ENCODE results near the gene RUSF1.

RUSF1 gene

GRCh38 chr16:31471241-31471874, 36.8 kb downstream of the RUSF1 start:
- Histone ChIP-seq H3K27me3 (ENCODE audit: control insufficient read depth, insufficient read depth, low read length) (peaks cover 1% of the 10 kb centered on the region; the same call in 1 of the 2 replicates), H3K4me3 (ENCODE audit: low read length) (peak overlapping the region; percentile 49; the same call in 1 of the 2 replicates), H3K9me3 (ENCODE audit: control insufficient read depth, insufficient read depth, low read length) (no peaks in the 10 kb centered on the region), H3K4me1 (ENCODE audit: control insufficient read depth, insufficient read depth, low read length) (no peaks in the 10 kb centered on the region), H3K27ac (ENCODE audit: low read length) (no peak overlapping the region), H3K36me3 (ENCODE audit: control insufficient read depth, insufficient read depth, low read length) (no peaks in the 10 kb centered on the region)
- no peak for DNase-seq (ENCODE audit: low read depth, low spot score)
- no CpG with 5 or more reads among the region's 15 CpGs for WGBS (ENCODE audit: insufficient coverage, insufficient read length)

- Histone ChIP-seq H3K4me1 (ENCODE audit: control insufficient read depth, insufficient read depth, low read length) (no peaks in the 10 kb centered on the region), H3K36me3 (ENCODE audit: control insufficient read depth, insufficient read depth, low read length) (no peaks in the 10 kb centered on the region), H3K27ac (ENCODE audit: low read length) (no peak overlapping the region), H3K9me3 (ENCODE audit: control insufficient read depth, insufficient read depth, low read length) (no peaks in the 10 kb centered on the region), H3K4me3 (ENCODE audit: low read length) (no peak overlapping the region), H3K27me3 (ENCODE audit: control insufficient read depth, insufficient read depth, low read length) (peaks cover 1% of the 10 kb centered on the region; the same call in 1 of the 2 replicates)
- no peak for DNase-seq (ENCODE audit: low read depth, low spot score)
- no CpG with 5 or more reads among the region's 3 CpGs for WGBS (ENCODE audit: insufficient coverage, insufficient read length)
Observed at GRCh38 chr16:31470615-31471014, 37.6 kb downstream of the RUSF1 start.

- no peak overlapping the region for H3K4me3 ChIP-seq (ENCODE audit: low read length)
- WGBS (ENCODE audit: insufficient coverage, insufficient read length): no CpG with 5 or more reads among the region's 5 CpGs
- no peak overlapping the region for H3K27ac ChIP-seq (ENCODE audit: low read length)
- no peaks in the 10 kb centered on the region for H3K9me3 ChIP-seq (ENCODE audit: control insufficient read depth, insufficient read depth, low read length)
- H3K4me1 ChIP-seq (ENCODE audit: control insufficient read depth, insufficient read depth, low read length): no peaks in the 10 kb centered on the region; the same call in 1 of the 2 replicates
- DNase-seq (ENCODE audit: low read depth, low spot score): no peak
- H3K27me3 ChIP-seq (ENCODE audit: control insufficient read depth, insufficient read depth, low read length): no peaks in the 10 kb centered on the region
- no peaks in the 10 kb centered on the region for H3K36me3 ChIP-seq (ENCODE audit: control insufficient read depth, insufficient read depth, low read length)
Observed at GRCh38 chr16:31467858-31468257, 40.3 kb downstream of the RUSF1 start.

GRCh38 chr16:31467151-31467773, 40.9 kb downstream of the RUSF1 start:
- WGBS (ENCODE audit: insufficient coverage, insufficient read length): no CpG with 5 or more reads among the region's 5 CpGs
- H3K4me1 ChIP-seq (ENCODE audit: control insufficient read depth, insufficient read depth, low read length): no peaks in the 10 kb centered on the region; the same call in 1 of the 2 replicates

GRCh38 chr16:31466381-31466841, 41.8 kb downstream of the RUSF1 start:
- no CpG with 5 or more reads among the region's 18 CpGs for WGBS (ENCODE audit: insufficient coverage, insufficient read length)
- Histone ChIP-seq H3K27me3 (ENCODE audit: control insufficient read depth, insufficient read depth, low read length) (no peaks in the 10 kb centered on the region), H3K9me3 (ENCODE audit: control insufficient read depth, insufficient read depth, low read length) (no peaks in the 10 kb centered on the region), H3K4me3 (ENCODE audit: low read length) (no peak overlapping the region), H3K27ac (ENCODE audit: low read length) (no peak overlapping the region), H3K36me3 (ENCODE audit: control insufficient read depth, insufficient read depth, low read length) (no peaks in the 10 kb centered on the region), H3K4me1 (ENCODE audit: control insufficient read depth, insufficient read depth, low read length) (no peaks in the 10 kb centered on the region; the same call in 1 of the 2 replicates)
- DNase-seq (ENCODE audit: low read depth, low spot score): no peak

More at GRCh38 chr16:31467151-31467773, 40.9 kb downstream of the RUSF1 start:
- Histone ChIP-seq H3K27ac (ENCODE audit: low read length) (no peak overlapping the region), H3K36me3 (ENCODE audit: control insufficient read depth, insufficient read depth, low read length) (no peaks in the 10 kb centered on the region), H3K27me3 (ENCODE audit: control insufficient read depth, insufficient read depth, low read length) (no peaks in the 10 kb centered on the region), H3K9me3 (ENCODE audit: control insufficient read depth, insufficient read depth, low read length) (no peaks in the 10 kb centered on the region), H3K4me3 (ENCODE audit: low read length) (no peak overlapping the region)
- no peak for DNase-seq (ENCODE audit: low read depth, low spot score)

GRCh38 chr16:31465788-31466370, 42.3 kb downstream of the RUSF1 start:
- Histone ChIP-seq H3K27me3 (ENCODE audit: control insufficient read depth, insufficient read depth, low read length) (no peaks in the 10 kb centered on the region), H3K4me1 (ENCODE audit: control insufficient read depth, insufficient read depth, low read length) (no peaks in the 10 kb centered on the region; the same call in 1 of the 2 replicates), H3K9me3 (ENCODE audit: control insufficient read depth, insufficient read depth, low read length) (no peaks in the 10 kb centered on the region), H3K4me3 (ENCODE audit: low read length) (no peak overlapping the region), H3K27ac (ENCODE audit: low read length) (no peak overlapping the region), H3K36me3 (ENCODE audit: control insufficient read depth, insufficient read depth, low read length) (no peaks in the 10 kb centered on the region)
- no peak for DNase-seq (ENCODE audit: low read depth, low spot score)
- WGBS (ENCODE audit: insufficient coverage, insufficient read length): no CpG with 5 or more reads among the region's 20 CpGs

- no peak overlapping the region for H3K4me3 ChIP-seq (ENCODE audit: low read length)
- no peak for DNase-seq (ENCODE audit: low read depth, low spot score)
- no peaks in the 10 kb centered on the region for H3K27me3 ChIP-seq (ENCODE audit: control insufficient read depth, insufficient read depth, low read length)
- no peak overlapping the region for H3K27ac ChIP-seq (ENCODE audit: low read length)
- no CpG with 5 or more reads among the region's 17 CpGs for WGBS (ENCODE audit: insufficient coverage, insufficient read length)
- H3K36me3 ChIP-seq (ENCODE audit: control insufficient read depth, insufficient read depth, low read length): no peaks in the 10 kb centered on the region
- no peaks in the 10 kb centered on the region; the same call in 1 of the 2 replicates for H3K4me1 ChIP-seq (ENCODE audit: control insufficient read depth, insufficient read depth, low read length)
- no peaks in the 10 kb centered on the region for H3K9me3 ChIP-seq (ENCODE audit: control insufficient read depth, insufficient read depth, low read length)
Observed at GRCh38 chr16:31464781-31465260, 43.4 kb downstream of the RUSF1 start.

- no CpG with 5 or more reads among the region's 36 CpGs for WGBS (ENCODE audit: insufficient coverage, insufficient read length)
Observed at GRCh38 chr16:31464348-31464769, 43.8 kb downstream of the RUSF1 start.

GRCh38 chr16:31461921-31462804, 46.0 kb downstream of the RUSF1 start:
- Histone ChIP-seq H3K4me3 (ENCODE audit: low read length) (no peak overlapping the region), H3K27me3 (ENCODE audit: control insufficient read depth, insufficient read depth, low read length) (no peaks in the 10 kb centered on the region), H3K36me3 (ENCODE audit: control insufficient read depth, insufficient read depth, low read length) (no peaks in the 10 kb centered on the region), H3K4me1 (ENCODE audit: control insufficient read depth, insufficient read depth, low read length) (no peaks in the 10 kb centered on the region; the same call in 1 of the 2 replicates), H3K27ac (ENCODE audit: low read length) (no peak overlapping the region), H3K9me3 (ENCODE audit: control insufficient read depth, insufficient read depth, low read length) (no peaks in the 10 kb centered on the region)
- WGBS (ENCODE audit: insufficient coverage, insufficient read length): no CpG with 5 or more reads among the region's 35 CpGs
- DNase-seq (ENCODE audit: low read depth, low spot score): no peak

More at GRCh38 chr16:31464348-31464769, 43.8 kb downstream of the RUSF1 start:
- Histone ChIP-seq H3K27me3 (ENCODE audit: control insufficient read depth, insufficient read depth, low read length) (no peaks in the 10 kb centered on the region), H3K4me1 (ENCODE audit: control insufficient read depth, insufficient read depth, low read length) (no peaks in the 10 kb centered on the region; the same call in 1 of the 2 replicates), H3K27ac (ENCODE audit: low read length) (no peak overlapping the region), H3K4me3 (ENCODE audit: low read length) (no peak overlapping the region), H3K36me3 (ENCODE audit: control insufficient read depth, insufficient read depth, low read length) (no peaks in the 10 kb centered on the region), H3K9me3 (ENCODE audit: control insufficient read depth, insufficient read depth, low read length) (no peaks in the 10 kb centered on the region)
- no peak for DNase-seq (ENCODE audit: low read depth, low spot score)

Measured in iPS DF 6.9 (cell line).